HepG2 (cell line): Measurements from ENCODE around the gene AHCY. TPM values are rescaled to one million over a fixed set of nuclear protein-coding genes. Genes with fewer than 3 reads are reported as not detected.
A peak's percentile ranks its signal among the peaks of the same experiment; 100 is the strongest.
"Not testable (repeated sequence)": the region's sequence is repeated elsewhere in the genome, so short reads cannot be mapped to it uniquely, and the experiment has no call there.

Source experiments
- ATAC-seq: fragments of 200-7000 bp; cut with Tn5 transposase; 3 replicates; pipeline ENCODE4 v1.9.1; 2020; ENCODE audit warnings: mild to moderate bottlenecking, moderate library complexity
- BruUV-seq: library from RNA; stranded (reverse); fragments of 400-500 nt; replicated peaks from 2 replicates; lab custom pipeline; 2021; lab: Mats Ljungman, UMichigan
- CTCF ChIA-PET: fragments of 300-600 bp; formaldehyde crosslinking; extraction: SDS; loops from one replicate; lab custom pipeline; 2021; ENCODE audit warnings: low total read pairs, inconsistent platforms, low intra/inter-chr PET ratio; lab: Yijun Ruan, JAX
- POLR2A ChIA-PET: fragments of 350-600 bp; sonication (Branson Sonifier 250); formaldehyde crosslinking; loops from one replicate; lab custom pipeline; 2020; ENCODE audit warnings: antibody characterized with exemption, inconsistent platforms; lab: Yijun Ruan, JAX
- DNase-seq: peaks from one replicate; pipeline ENCODE4 v3.0.0-alpha.2; 2015; ENCODE audit warnings: low spot score
- FAIRE-seq: peaks from 3 replicates; lab custom pipeline; 2011; peaks lifted over from hg19 to GRCh38; lab: Jason Lieb, UNC
- H2AFZ ChIP-seq: one replicate; pipeline ENCODE4 v1.6.1; 2011; ENCODE audit warnings: low read length, inconsistent platforms
- H3K27ac ChIP-seq: fragments of 300-600 bp; 3 replicates; pipeline ENCODE4 v1.8.0; 2011; ENCODE audit warnings: mixed run types, mild to moderate bottlenecking, mixed read lengths, low read length, inconsistent platforms; ENCODE audit not compliant: insufficient read depth; ENCODE audit errors: extremely low read length
- H3K27me3 ChIP-seq, 2 experiments: fragments of 200-600 bp in 1 of 2; 2 replicates in 1 of 2; 3 replicates in 1 of 2; pipeline versions ENCODE4 v1.6.0 to v1.8.0; 2011; ENCODE audit warnings: low read length in 2 of 2, mild to moderate bottlenecking in 2 of 2, moderate library complexity in 2 of 2, inconsistent platforms in 1 of 2; ENCODE audit not compliant: insufficient read depth in 2 of 2, control insufficient read depth in 1 of 2
- H3K36me3 ChIP-seq, 2 experiments: fragments of 200-600 bp in 1 of 2; replicated peaks in 1 of 2; 2 replicates in 1 of 2; 3 replicates in 1 of 2; pipeline versions ENCODE4 v1.5.1 to v1.8.0; 2011; ENCODE audit warnings: low read length in 2 of 2, inconsistent platforms in 1 of 2; ENCODE audit not compliant: insufficient read depth in 2 of 2, control insufficient read depth in 1 of 2
- H3K4me1 ChIP-seq: 2 replicates; pipeline ENCODE4 v1.5.1; 2012; ENCODE audit warnings: low read length, inconsistent platforms; ENCODE audit not compliant: insufficient read depth
- H3K4me2 ChIP-seq: 2 replicates; pipeline ENCODE4 v1.6.0; 2011; ENCODE audit warnings: low read depth, low read length, inconsistent platforms
- H3K4me3 ChIP-seq, 3 experiments: fragments of 200-600 bp in 1 of 3; sonication (generic), shearing (Covaris generic) in 1 of 3; replicated peaks in 1 of 3; 2 replicates each; pipeline ENCODE4 v1.5.1; 2011 to 2016; ENCODE audit warnings: low read length in 3 of 3, inconsistent platforms in 2 of 3, low read depth in 2 of 3, mild to moderate bottlenecking in 2 of 3, control low read depth in 1 of 3, mixed read lengths in 1 of 3; ENCODE audit not compliant: insufficient read depth in 1 of 3
- H3K79me2 ChIP-seq: one replicate; pipeline ENCODE4 v1.6.1; 2011; ENCODE audit warnings: low read length, inconsistent platforms; ENCODE audit not compliant: insufficient read depth
- H3K9ac ChIP-seq: 2 replicates; pipeline ENCODE4 v1.6.0; 2011; ENCODE audit warnings: mild to moderate bottlenecking, low read depth, low read length, inconsistent platforms; ENCODE audit not compliant: insufficient read depth
- H3K9me3 ChIP-seq: 2 replicates; pipeline ENCODE4 v1.5.1; 2012; ENCODE audit warnings: mild to moderate bottlenecking, low read length
- H4K20me1 ChIP-seq: 2 replicates; pipeline ENCODE4 v1.6.0; 2011; ENCODE audit warnings: inconsistent platforms, mild to moderate bottlenecking, low read length, moderate library complexity; ENCODE audit not compliant: insufficient read depth
- ADNP ChIP-seq: sonication (generic); formaldehyde crosslinking; IDR thresholded peaks from 2 replicates; pipeline ENCODE4 v1.4.0; 2020; ENCODE audit warnings: missing genetic modification reagents
- BCL3 ChIP-seq: sonication (generic); formaldehyde crosslinking; IDR thresholded peaks from 2 replicates; pipeline ENCODE4 v1.5.1; 2020; ENCODE audit warnings: mild to moderate bottlenecking, missing genetic modification reagents, moderate library complexity
- CBX5 ChIP-seq: sonication (generic); formaldehyde crosslinking; IDR thresholded peaks from 2 replicates; pipeline ENCODE4 v1.4.0; 2020; ENCODE audit warnings: missing genetic modification reagents, borderline replicate concordance
- MYC ChIP-seq: sonication (generic); formaldehyde crosslinking; IDR thresholded peaks from 2 replicates; pipeline ENCODE4 v1.9.0; 2021; ENCODE audit warnings: missing genetic modification reagents, borderline replicate concordance
- SMAD9 ChIP-seq: sonication (generic); formaldehyde crosslinking; IDR thresholded peaks from 2 replicates; pipeline ENCODE4 v1.5.1; 2020; ENCODE audit warnings: mild to moderate bottlenecking, missing genetic modification reagents
- ZBTB4 ChIP-seq: sonication (generic); formaldehyde crosslinking; IDR thresholded peaks from 2 replicates; pipeline ENCODE4 v1.4.0; 2020; ENCODE audit warnings: missing genetic modification reagents, mild to moderate bottlenecking, borderline replicate concordance
- ZMYM3 ChIP-seq: sonication (generic); formaldehyde crosslinking; IDR thresholded peaks from 2 replicates; pipeline ENCODE4 v1.5.1; 2020; ENCODE audit warnings: mild to moderate bottlenecking, missing genetic modification reagents
- ZNF263 ChIP-seq: sonication (generic); formaldehyde crosslinking; IDR thresholded peaks from 2 replicates; pipeline ENCODE4 v1.4.0; 2020; ENCODE audit warnings: missing genetic modification reagents
- ZNF460 ChIP-seq: sonication (generic); formaldehyde crosslinking; IDR thresholded peaks from 2 replicates; pipeline ENCODE4 v1.5.1; 2020; ENCODE audit warnings: missing genetic modification reagents, mild to moderate bottlenecking, borderline replicate concordance
- ZNF574 ChIP-seq: sonication (generic); formaldehyde crosslinking; IDR thresholded peaks from 2 replicates; pipeline ENCODE4 v1.4.0; 2020; ENCODE audit warnings: missing genetic modification reagents
- ZNF883 ChIP-seq: sonication (generic); formaldehyde crosslinking; IDR thresholded peaks from 2 replicates; pipeline ENCODE4 v1.5.1; 2020; ENCODE audit warnings: mild to moderate bottlenecking, missing genetic modification reagents; ENCODE audit errors: not compliant biosample characterization
- WGBS: methylation state at CpG from one replicate; pipeline ENCODE4 v1.1.6; 2017; ENCODE audit warnings: low lambda C conversion rate; 5-methylcytosine and 5-hydroxymethylcytosine counted together
- in situ Hi-C: cut with HindIII; loops from 2 replicates; pipeline ENCODE4 v1.10.0; 2017; ENCODE audit warnings: low pct_unique_long_range_greater_than_20kb; ENCODE audit not compliant: extremely low pct_ligation_motif_present
- intact Hi-C: fragments of 100-400 bp; cut with micrococcal nuclease; formaldehyde crosslinking; loops from one replicate; pipeline ENCODE4 v1.10.0; 2022; ENCODE audit not compliant: unreplicated experiment
- polyA plus RNA-seq, 8 experiments: library from polyadenylated mRNA; depleted of rRNA in 3 of 8; stranded (reverse) in 7 of 8; unstranded in 1 of 8; fragments of >200 nt; fragmentation: Illumina TruSeq in 4 of 8; extraction: Trizol in 4 of 8; gene quantifications; 2 replicates each; pipeline versions ENCODE4 v1.2.1 to v1.2.3, GENCODE V29; 2011 to 2016; ENCODE audit warnings: low read depth in 4 of 8, missing spikeins in 1 of 8, mixed read lengths in 1 of 8; ENCODE audit not compliant: insufficient read depth in 1 of 8
- total RNA-seq, 5 experiments: library from RNA; depleted of rRNA; stranded (reverse); fragments of >200 nt; fragmentation: Illumina TruSeq; extraction: Trizol; gene quantifications; 2 replicates each; pipeline ENCODE4 v1.2.3, GENCODE V29; 2016; ENCODE audit warnings: low read depth in 1 of 5

AHCY gene
- total and polyA plus RNA-seq, 2 of the 13 experiments (the other 11 are each of a cell fraction or from before 2014, with no cell fraction given): 407 to 419 TPM

- H3K27ac ChIP-seq, H3K9me3 ChIP-seq, H2AFZ ChIP-seq, H3K27me3 ChIP-seq, H4K20me1 ChIP-seq, POLR2A ChIA-PET, FAIRE-seq, ATAC-seq, BruUV-seq, H3K4me3 ChIP-seq, H3K36me3 ChIP-seq, intact Hi-C loops, H3K4me2 ChIP-seq, DNase-seq, H3K9ac ChIP-seq, in situ Hi-C loops, H3K79me2 ChIP-seq, CTCF ChIA-PET: not testable (repeated sequence)
- TF ChIP-seq ZMYM3 (CRISPR knock-in tag) (peak; percentile 33; the same call in 1 of the 2 replicates), ADNP (peak; percentile 39; the same call in 1 of the 2 replicates), CBX5 (CRISPR knock-in tag) (0 out of 2 replicates have a peak, but pooled peaks have one; percentile 14), ZNF574 (0 out of 2 replicates have a peak, but pooled peaks have one; percentile 9), ZNF883 (CRISPR knock-in tag) (peak; percentile 51), ZNF263 (CRISPR knock-in tag) (0 out of 2 replicates have a peak, but pooled peaks have one; percentile 10), ZBTB4 (CRISPR knock-in tag) (0 out of 2 replicates have a peak, but pooled peaks have one; percentile 12), MYC (CRISPR knock-in tag) (0 out of 2 replicates have a peak, but pooled peaks have one; percentile 29), BCL3 (peak; percentile 57; the same call in 1 of the 2 replicates), SMAD9 (CRISPR knock-in tag) (0 out of 2 replicates have a peak, but pooled peaks have one; percentile 48), ZNF460 (peak; percentile 8; the same call in 1 of the 2 replicates)
- WGBS: 86% methylated on average over 9 of the region's 9 CpGs
- H3K4me1 ChIP-seq: peaks cover 73% of the 10 kb centered on the region
Observed at GRCh38 chr20:34341199-34341598, 38.0 kb upstream of the AHCY start.
